HFF-Myc (cell line): ENCODE data around the gene CLMN.

ENCODE experiments used
- DNase-seq: peaks from one replicate; pipeline ENCODE4 v3.0.0-alpha.2; 2011; ENCODE audit warnings: low read depth; ENCODE audit errors: extremely low read depth
- H3K4me3 ChIP-seq: replicated peaks from 2 replicates; pipeline ENCODE4 v1.5.1; 2011; ENCODE audit warnings: low read depth, mild to moderate bottlenecking, control low read depth, low read length
- TF ChIP-seq, protein P1 (sequence below): IDR thresholded peaks from 2 replicates; pipeline ENCODE4 v1.5.1; 2012; ENCODE audit warnings: mild to moderate bottlenecking, low read depth, low read length, control low read depth; ENCODE audit errors: missing control alignments

Gene CLMN

DNA sequence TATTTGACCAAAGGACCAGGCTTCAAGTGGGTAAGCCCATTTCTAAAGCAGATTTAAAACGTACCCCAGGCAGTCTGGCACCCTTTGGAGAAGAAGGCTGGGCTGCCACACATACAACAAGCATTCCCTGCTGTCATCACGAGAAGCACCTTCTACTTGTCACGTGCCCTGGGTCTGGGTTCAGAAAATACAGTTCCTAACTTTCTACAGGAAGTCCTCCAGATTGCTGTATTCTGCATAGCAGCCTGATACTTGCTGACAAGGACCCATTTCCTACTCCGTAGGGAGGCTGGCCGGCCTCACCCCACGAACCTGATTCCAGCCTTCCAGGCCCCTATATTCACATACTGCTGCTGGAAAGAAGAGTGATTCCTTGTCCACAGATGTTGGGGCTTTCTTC, 7.4 kb downstream of the CLMN start:
- TF ChIP-seq, protein P1, sequence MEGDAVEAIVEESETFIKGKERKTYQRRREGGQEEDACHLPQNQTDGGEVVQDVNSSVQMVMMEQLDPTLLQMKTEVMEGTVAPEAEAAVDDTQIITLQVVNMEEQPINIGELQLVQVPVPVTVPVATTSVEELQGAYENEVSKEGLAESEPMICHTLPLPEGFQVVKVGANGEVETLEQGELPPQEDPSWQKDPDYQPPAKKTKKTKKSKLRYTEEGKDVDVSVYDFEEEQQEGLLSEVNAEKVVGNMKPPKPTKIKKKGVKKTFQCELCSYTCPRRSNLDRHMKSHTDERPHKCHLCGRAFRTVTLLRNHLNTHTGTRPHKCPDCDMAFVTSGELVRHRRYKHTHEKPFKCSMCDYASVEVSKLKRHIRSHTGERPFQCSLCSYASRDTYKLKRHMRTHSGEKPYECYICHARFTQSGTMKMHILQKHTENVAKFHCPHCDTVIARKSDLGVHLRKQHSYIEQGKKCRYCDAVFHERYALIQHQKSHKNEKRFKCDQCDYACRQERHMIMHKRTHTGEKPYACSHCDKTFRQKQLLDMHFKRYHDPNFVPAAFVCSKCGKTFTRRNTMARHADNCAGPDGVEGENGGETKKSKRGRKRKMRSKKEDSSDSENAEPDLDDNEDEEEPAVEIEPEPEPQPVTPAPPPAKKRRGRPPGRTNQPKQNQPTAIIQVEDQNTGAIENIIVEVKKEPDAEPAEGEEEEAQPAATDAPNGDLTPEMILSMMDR: no peak
- H3K4me3 ChIP-seq: no peak overlapping the region
- no peak for DNase-seq

DNA sequence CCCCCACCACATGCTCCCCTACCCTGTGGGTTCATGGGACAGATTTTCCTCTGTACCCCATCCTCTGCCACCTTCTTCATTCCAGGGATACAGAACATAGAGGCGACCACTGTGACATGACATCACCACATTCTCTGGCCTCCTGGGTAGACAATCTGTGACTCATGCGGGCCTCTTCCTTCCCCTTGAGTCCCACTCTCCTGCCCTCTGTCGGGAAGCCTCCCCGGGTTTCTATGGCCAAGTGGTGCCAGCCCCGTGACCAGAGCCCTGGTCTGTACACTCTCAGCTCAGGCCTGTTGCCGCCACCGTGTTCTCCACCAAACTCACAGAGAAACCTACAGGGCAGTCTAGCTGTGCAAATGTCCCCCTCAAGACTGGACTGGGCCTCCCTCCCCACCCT, 8.0 kb downstream of the CLMN start:
- TF ChIP-seq, protein P1: no peak
- no peak for DNase-seq

GRCh38 chr14:95310635-95311380, 8.9 kb downstream of the CLMN start:
- DNase-seq: no peak
- TF ChIP-seq, protein P1: no peak
- H3K4me3 ChIP-seq: no peak overlapping the region

More for the DNA sequence above, 8.0 kb downstream of the CLMN start:
- H3K4me3 ChIP-seq: no peak overlapping the region

DNA sequence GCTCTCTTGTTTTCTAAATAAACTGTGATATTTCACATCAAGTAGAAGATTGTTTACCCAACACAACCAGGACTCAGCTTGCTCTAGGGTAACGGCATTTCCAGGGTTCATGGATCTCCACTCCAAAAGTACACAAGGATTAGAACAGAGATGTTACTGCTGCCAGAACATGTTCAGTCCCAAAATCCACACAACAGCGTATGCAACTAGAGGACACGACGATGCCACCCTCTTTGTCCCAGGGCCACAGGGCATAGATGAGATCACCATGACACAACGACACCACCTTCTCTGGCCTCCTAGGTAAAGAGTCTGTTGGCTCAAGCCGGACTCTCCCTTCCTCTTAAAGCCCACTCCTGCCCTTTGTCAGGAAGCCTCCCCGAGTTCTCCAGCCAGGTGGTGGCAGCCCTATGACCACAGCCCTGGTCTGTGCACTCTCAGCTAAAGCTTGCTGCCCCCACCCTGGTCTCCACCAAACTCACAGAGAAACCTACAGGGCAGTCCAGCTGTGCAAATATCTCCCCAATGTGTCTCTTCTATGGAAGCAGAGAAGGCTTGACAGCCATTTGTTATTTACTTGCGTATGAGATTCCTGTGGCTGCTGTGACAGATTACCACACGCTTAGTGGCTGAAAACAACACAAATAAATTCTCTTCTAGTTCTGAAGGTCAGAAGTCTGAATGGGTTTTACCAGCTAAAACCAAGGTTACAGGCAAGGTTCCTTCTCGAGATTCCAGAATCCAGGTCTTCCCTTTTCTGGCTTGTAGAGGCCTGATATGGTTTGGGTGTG, 10.3 kb downstream of the CLMN start:
- H3K4me3 ChIP-seq: no peak overlapping the region
- DNase-seq: no peak
- TF ChIP-seq, protein P1: no peak

GRCh38 chr14:95308073-95308472, 11.6 kb downstream of the CLMN start:
- no peak overlapping the region for H3K4me3 ChIP-seq
- no peak for DNase-seq
- TF ChIP-seq, protein P1: no peak

DNA sequence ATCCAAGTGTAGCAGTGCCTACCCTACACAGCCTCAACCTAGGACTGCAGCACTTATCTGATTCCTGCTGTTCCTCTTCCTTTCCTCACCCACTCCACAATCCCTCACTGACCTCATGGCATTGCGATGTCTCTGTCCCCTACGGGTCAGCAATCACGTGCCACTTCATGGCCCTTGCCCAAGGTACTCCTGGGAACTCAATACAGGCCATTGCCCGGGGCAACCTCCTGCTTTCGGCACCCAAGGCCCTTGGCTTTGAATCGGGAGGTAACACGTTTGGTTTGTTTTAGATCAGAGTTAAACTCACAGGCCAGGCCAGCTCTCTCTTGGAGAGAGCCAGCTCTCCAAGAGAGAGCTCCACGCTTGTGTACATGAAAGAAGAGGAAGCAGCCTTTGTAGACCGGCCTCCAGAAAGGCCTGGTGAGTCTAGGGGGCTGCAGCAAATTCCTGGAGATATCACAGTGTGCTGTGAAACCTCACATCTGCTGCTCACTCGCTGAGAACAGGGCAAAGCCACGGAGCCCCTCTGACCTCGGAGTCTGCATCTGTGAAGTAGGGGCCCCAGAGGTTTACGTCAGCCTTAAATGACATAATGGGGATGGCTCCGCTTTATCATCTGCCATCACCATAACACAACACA, 12.2 kb downstream of the CLMN start:
- TF ChIP-seq, protein P1: no peak

More for the DNA sequence above, 12.2 kb downstream of the CLMN start:
- no peak for DNase-seq
- no peak overlapping the region for H3K4me3 ChIP-seq
